H1 (cell line): Measurements from ENCODE around the gene DGKZ. TPM values are rescaled to one million over a fixed set of nuclear protein-coding genes. Genes with fewer than 3 reads are reported as not detected.

ENCODE experiments used
- CTCF ChIA-PET: fragments of 300-600 bp; sonication (Branson Sonifier 250); formaldehyde crosslinking; loops from one replicate; lab custom pipeline; 2021; ENCODE audit not compliant: partially characterized antibody; lab: Charles Lee
- POLR2A ChIA-PET: fragments of 300-600 bp; sonication (Branson Sonifier 250); formaldehyde crosslinking; loops from one replicate; lab custom pipeline; 2021; ENCODE audit warnings: inconsistent platforms; ENCODE audit not compliant: partially characterized antibody; lab: Charles Lee
- DNase-seq, 2 experiments: peaks; one replicate each; pipeline versions ENCODE4 v3.0.0 to v3.0.0-alpha.2; 2010 to 2022; ENCODE audit warnings: low spot score in 2 of 2, low read depth in 1 of 2, mixed read lengths in 1 of 2
- FAIRE-seq: peaks from 2 replicates; lab custom pipeline; 2011; peaks lifted over from hg19 to GRCh38; lab: Jason Lieb, UNC
- H2AFZ ChIP-seq: 2 replicates; pipeline ENCODE4 v1.8.1; 2012; ENCODE audit warnings: low read length, inconsistent platforms
- H2AK5ac ChIP-seq: 2 replicates; pipeline ENCODE4 v1.6.1; 2013; ENCODE audit warnings: low read depth, low read length
- H2BK120ac ChIP-seq: replicated peaks from 2 replicates; pipeline ENCODE3; 2013; ENCODE audit warnings: low read depth, low read length, inconsistent platforms
- H2BK12ac ChIP-seq: 2 replicates; pipeline ENCODE4 v1.6.1; 2013; ENCODE audit warnings: low read depth, low read length
- H2BK15ac ChIP-seq: 2 replicates; pipeline ENCODE4 v1.6.1; 2013; ENCODE audit warnings: low read length
- H2BK20ac ChIP-seq: 2 replicates; pipeline ENCODE4 v1.6.1; 2013; ENCODE audit warnings: low read length
- H2BK5ac ChIP-seq: 2 replicates; pipeline ENCODE4 v1.6.1; 2013; ENCODE audit warnings: low read depth, low read length
- H3K14ac ChIP-seq: 2 replicates; pipeline ENCODE4 v1.6.1; 2013; ENCODE audit warnings: inconsistent platforms; ENCODE audit not compliant: insufficient read length
- H3K18ac ChIP-seq: 2 replicates; pipeline ENCODE4 v1.6.1; 2013; ENCODE audit warnings: low read length; ENCODE audit errors: extremely low read depth
- H3K23ac ChIP-seq: 2 replicates; pipeline ENCODE4 v1.6.1; 2013; ENCODE audit warnings: inconsistent platforms; ENCODE audit not compliant: insufficient read length
- H3K23me2 ChIP-seq: 2 replicates; pipeline ENCODE4 v1.6.1; 2013; ENCODE audit warnings: low read depth, low read length
- H3K27ac ChIP-seq: 2 replicates; pipeline ENCODE4 v1.6.1; 2011; ENCODE audit warnings: low read depth, low read length, inconsistent platforms
- H3K27me3 ChIP-seq, 4 experiments: replicated peaks in 1 of 4; 1 replicate in 1 of 4; 2 replicates in 3 of 4; pipeline versions ENCODE4 v1.6.1 to v1.8.1; 2011 to 2013; ENCODE audit warnings: low read length in 3 of 4, mild to moderate bottlenecking in 3 of 4, inconsistent platforms in 2 of 4, mixed read lengths in 2 of 4, moderate library complexity in 1 of 4; ENCODE audit not compliant: control insufficient read depth in 3 of 4, insufficient read depth in 3 of 4; ENCODE audit errors: extremely low read depth in 1 of 4
- H3K36me3 ChIP-seq, 4 experiments: 2 replicates each; pipeline versions ENCODE4 v1.6.1 to v1.8.1; 2011 to 2013; ENCODE audit warnings: mild to moderate bottlenecking in 4 of 4, low read length in 3 of 4, moderate library complexity in 2 of 4, control low read depth in 1 of 4, inconsistent platforms in 1 of 4; ENCODE audit not compliant: insufficient read depth in 4 of 4, control insufficient read depth in 2 of 4
- H3K4ac ChIP-seq: replicated peaks from 2 replicates; pipeline ENCODE3; 2013; ENCODE audit warnings: low read length, low read depth, mixed read lengths, inconsistent platforms; ENCODE audit not compliant: insufficient read length
- H3K4me1 ChIP-seq, 4 experiments: replicated peaks in 1 of 4; 1 replicate in 1 of 4; 2 replicates in 3 of 4; pipeline versions ENCODE4 v1.6.1 to v1.8.1; 2011 to 2013; ENCODE audit warnings: low read length in 3 of 4, inconsistent platforms in 2 of 4, mixed read lengths in 1 of 4; ENCODE audit not compliant: insufficient read depth in 4 of 4, control insufficient read depth in 3 of 4
- H3K4me2 ChIP-seq, 2 experiments: 2 replicates each; pipeline versions ENCODE4 v1.6.1 to v1.8.1; 2011 to 2013; ENCODE audit warnings: low read depth in 2 of 2, low read length in 2 of 2, control low read depth in 1 of 2, inconsistent platforms in 1 of 2, mild to moderate bottlenecking in 1 of 2; ENCODE audit not compliant: insufficient read depth in 1 of 2
- H3K4me3 ChIP-seq, 4 experiments: fragments of 200-600, 300-600 bp in 1 of 4; sonication (generic), shearing (Covaris generic), sonication (Bioruptor Twin) in 1 of 4; 2 replicates each; pipeline versions ENCODE4 v1.5.1 to v1.8.1; 2011 to 2016; ENCODE audit warnings: low read length in 4 of 4, low read depth in 3 of 4, control low read depth in 2 of 4, inconsistent platforms in 2 of 4, mild to moderate bottlenecking in 2 of 4, mixed read lengths in 1 of 4, moderate library complexity in 1 of 4; ENCODE audit not compliant: insufficient read depth in 2 of 4; ENCODE audit errors: extremely low read depth in 1 of 4
- H3K56ac ChIP-seq: replicated peaks from 2 replicates; pipeline ENCODE3; 2013; ENCODE audit warnings: low read depth, mild to moderate bottlenecking, mixed read lengths, low read length, inconsistent platforms; ENCODE audit not compliant: insufficient read length
- H3K79me1 ChIP-seq: 2 replicates; pipeline ENCODE4 v1.6.1; 2013; ENCODE audit warnings: low read depth, low read length, control low read depth
- H3K79me2 ChIP-seq, 2 experiments: 2 replicates each; pipeline versions ENCODE4 v1.6.1 to v1.8.1; 2012 to 2013; ENCODE audit warnings: low read length in 2 of 2, mild to moderate bottlenecking in 2 of 2, inconsistent platforms in 1 of 2; ENCODE audit not compliant: insufficient read depth in 2 of 2, control insufficient read depth in 1 of 2
- H3K9ac ChIP-seq, 4 experiments: replicated peaks in 1 of 4; 1 replicate in 1 of 4; 2 replicates in 3 of 4; pipeline versions ENCODE4 v1.6.1 to v1.8.1; 2011 to 2013; ENCODE audit warnings: low read depth in 3 of 4, low read length in 3 of 4, control low read depth in 2 of 4, mild to moderate bottlenecking in 2 of 4, moderate library complexity in 2 of 4, inconsistent platforms in 1 of 4; ENCODE audit errors: extremely low read depth in 1 of 4
- H3K9me3 ChIP-seq, 2 experiments: 2 replicates each; pipeline versions ENCODE4 v1.6.1 to v1.8.1; 2012 to 2013; ENCODE audit warnings: mild to moderate bottlenecking in 2 of 2, moderate library complexity in 2 of 2, control low read depth in 1 of 2, inconsistent platforms in 1 of 2, low read depth in 1 of 2, low read length in 1 of 2, mixed read lengths in 1 of 2; ENCODE audit not compliant: insufficient read depth in 2 of 2
- H4K20me1 ChIP-seq, 2 experiments: replicated peaks in 1 of 2; 2 replicates each; pipeline versions ENCODE3 to v1.8.1; 2011 to 2013; ENCODE audit warnings: inconsistent platforms in 2 of 2, low read length in 2 of 2, mild to moderate bottlenecking in 1 of 2; ENCODE audit not compliant: insufficient read depth in 2 of 2, control insufficient read depth in 1 of 2
- H4K5ac ChIP-seq: 2 replicates; pipeline ENCODE4 v1.6.1; 2013; ENCODE audit warnings: low read length, low read depth, mixed read lengths, inconsistent platforms; ENCODE audit not compliant: insufficient read length
- H4K8ac ChIP-seq: 2 replicates; pipeline ENCODE4 v1.8.0; 2013; ENCODE audit warnings: mild to moderate bottlenecking, moderate library complexity, low read length, inconsistent platforms; ENCODE audit not compliant: insufficient read depth; ENCODE audit errors: extremely low read depth
- H4K91ac ChIP-seq: replicated peaks from 2 replicates; pipeline ENCODE3; 2013; ENCODE audit warnings: low read length, mixed read lengths, inconsistent platforms; ENCODE audit not compliant: insufficient read length
- ATF2 ChIP-seq: IDR thresholded peaks from 2 replicates; pipeline ENCODE4 v1.6.1; 2012; ENCODE audit warnings: low read length, inconsistent platforms
- CREB1 ChIP-seq: IDR thresholded peaks from 2 replicates; pipeline ENCODE4 v1.6.1; 2012; ENCODE audit warnings: inconsistent platforms
- JUND ChIP-seq: IDR thresholded peaks from 2 replicates; pipeline ENCODE4 v1.6.1; 2011; ENCODE audit warnings: mild to moderate bottlenecking, improper control_type of control experiment, low read length
- NANOG ChIP-seq: IDR thresholded peaks from 2 replicates; pipeline ENCODE4 v1.6.1; 2011; ENCODE audit warnings: low read length, low read depth, mild to moderate bottlenecking, inconsistent platforms; ENCODE audit not compliant: insufficient read depth, poor library complexity, severe bottlenecking
- RAD21 ChIP-seq, 2 experiments: IDR thresholded peaks in 1 of 2; conservative IDR thresholded peaks in 1 of 2; 2 replicates each; pipeline ENCODE4 v1.6.1; 2011; ENCODE audit warnings: low read depth in 2 of 2, low read length in 2 of 2, improper control_type of control experiment in 1 of 2, inconsistent platforms in 1 of 2, mild to moderate bottlenecking in 1 of 2, moderate library complexity in 1 of 2
- SIN3A ChIP-seq, 2 experiments: IDR thresholded peaks in 1 of 2; conservative IDR thresholded peaks in 1 of 2; 2 replicates each; pipeline ENCODE4 v1.6.1; 2011 to 2012; ENCODE audit warnings: low read length in 2 of 2, improper control_type of control experiment in 1 of 2, low read depth in 1 of 2, mild to moderate bottlenecking in 1 of 2
- TAF7 ChIP-seq: optimal IDR thresholded peaks from 2 replicates; pipeline ENCODE3; 2011; ENCODE audit warnings: low read depth, mild to moderate bottlenecking, inconsistent platforms, low read length, moderate library complexity, borderline replicate concordance
- TBP ChIP-seq: IDR thresholded peaks from 2 replicates; pipeline ENCODE4 v1.6.1; 2011; ENCODE audit warnings: low read depth, low read length, improper control_type of control experiment
- TCF12 ChIP-seq: IDR thresholded peaks from 2 replicates; pipeline ENCODE4 v1.6.1; 2011; ENCODE audit warnings: low read depth, mild to moderate bottlenecking, low read length
- YY1 ChIP-seq: IDR thresholded peaks from 2 replicates; pipeline ENCODE4 v1.6.1; 2011; ENCODE audit warnings: low read depth, mild to moderate bottlenecking, low read length
- ZNF274 ChIP-seq: IDR thresholded peaks from 2 replicates; pipeline ENCODE4 v1.7.0; 2012; ENCODE audit warnings: low read length, borderline replicate concordance; ENCODE audit errors: extremely low read depth
- WGBS, 2 experiments: shearing (Covaris generic) in 1 of 2; methylation state at CpG; one replicate each; pipeline versions ENCODE4 v1.1.6 to v1.1.7; 2013 to 2015; ENCODE audit warnings: low lambda C conversion rate in 2 of 2, mixed read lengths in 2 of 2, inconsistent platforms in 1 of 2, low coverage in 1 of 2, missing lambda C conversion rate in 1 of 2; ENCODE audit not compliant: insufficient replicate concordance in 2 of 2, insufficient coverage in 1 of 2, insufficient read length in 1 of 2; ENCODE audit errors: extremely low coverage in 1 of 2, missing lambda C conversion rate in 1 of 2; 5-methylcytosine and 5-hydroxymethylcytosine counted together
- polyA plus RNA-seq, 7 experiments: library from polyadenylated mRNA; depleted of rRNA in 3 of 7; stranded (reverse) in 5 of 7; unstranded in 2 of 7; fragments of >200 nt in 5 of 7; fragments of 200-250 nt in 2 of 7; gene quantifications; 1 replicate in 5 of 7; 2 replicates in 1 of 7; 4 replicates in 1 of 7; pipeline versions ENCODE4 v1.2.1 to v1.2.3, GENCODE V29; 2011 to 2013; ENCODE audit warnings: missing spikeins in 2 of 7, mixed read lengths in 2 of 7
- total RNA-seq: library from RNA; stranded (reverse); fragmentation: NEBNext Ultra II Directional; extraction: Animal tissue kit (Norgen Biotek cat#: 25700); gene quantifications from 2 replicates; pipeline ENCODE4 v1.2.1, GENCODE V29; 2021
- TF ChIP-seq, protein P1 (sequence below): IDR thresholded peaks from 2 replicates; pipeline ENCODE4 v1.6.1; 2012; ENCODE audit warnings: inconsistent platforms

Gene DGKZ
- total and polyA plus RNA-seq, 2 of the 8 experiments (the other 6 are each of a cell fraction or from before 2014, with no cell fraction given), result 84.4 to 184 TPM

DNA sequence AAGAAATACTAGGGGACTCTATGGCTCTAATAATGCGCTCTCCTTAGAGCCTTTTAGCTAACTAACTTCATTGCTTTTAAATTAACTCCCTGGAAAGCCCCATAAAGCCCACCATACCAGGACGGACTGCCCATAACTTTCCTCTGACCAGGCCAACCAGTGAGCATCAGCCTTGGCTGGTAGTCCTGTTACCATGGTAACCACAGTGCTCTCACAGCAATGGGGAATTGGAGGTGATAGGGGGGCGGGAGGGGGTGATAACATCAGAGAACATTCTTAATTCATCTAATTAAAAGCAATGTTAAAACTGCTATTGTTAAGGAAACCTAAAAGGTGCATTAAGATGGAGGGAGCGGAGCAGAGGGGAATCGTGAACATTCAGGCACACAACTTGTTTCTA is 71.5 kb downstream of the DGKZ start:
- Histone ChIP-seq H3K56ac (no peak overlapping the region), H3K18ac (no peak overlapping the region), H3K27ac (no peak overlapping the region), H3K79me2 (no peaks in the 10 kb centered on the region), H3K14ac (no peak overlapping the region), H4K8ac (no peak overlapping the region; the same call in 1 of the 2 replicates), H2BK120ac (no peak overlapping the region), H2AFZ (no peak overlapping the region), H3K4me1 (0 out of 7 replicates have a peak, but pooled peaks cover 0 to 2% (median 0%) of the 10 kb centered on the region in 4 experiments), H2BK20ac (no peak overlapping the region), H3K36me3 (peaks cover 0 to 6% (median 1%) of the 10 kb centered on the region in 4 experiments; a peak in 5 of 8 replicates), H4K20me1 (peaks cover 0 to 5% of the 10 kb centered on the region in 2 experiments), H2BK5ac (no peak overlapping the region), H2BK12ac (no peak overlapping the region), H3K9ac (no peak overlapping the region), H2AK5ac (no peak overlapping the region), H3K4ac (no peak overlapping the region), H3K4me2 (no peak overlapping the region), H4K91ac (no peak overlapping the region), H3K27me3 (no peaks in the 10 kb centered on the region), H4K5ac (no peak overlapping the region), H3K23me2 (no peaks in the 10 kb centered on the region), H3K9me3 (no peaks in the 10 kb centered on the region), H3K4me3 (no peak overlapping the region), H2BK15ac (no peak overlapping the region), H3K79me1 (no peaks in the 10 kb centered on the region), H3K23ac (no peak overlapping the region)
- ChIA-PET POLR2A (interaction anchor here (1.0 kb wide), 1 partner anchor 31 kb away, joined by 3 read pairs; no protein-coding TSS in a partner anchor), CTCF (interaction anchor here (0.9 to 2.4 kb wide), 2 partner anchors 9 to 71 kb away, joined by 4 to 9 read pairs; no protein-coding TSS in a partner anchor)
- FAIRE-seq (no peak), DNase-seq (no peak)
- WGBS, 2 experiments, result 88% methylated on average over 5 of the region's 5 CpGs; no CpG with 5 or more reads in 1 of the 2 experiments
- TF ChIP-seq JUND (no peak), RAD21 (IDR thresholded peaks at IDR 0.05 in 1 of 2, conservative IDR thresholded peaks at IDR 0.05 in 1 of 2; ENCODE audit: low read depth in 2 of 2, low read length in 2 of 2) (no peak), TCF12 (no peak), ZNF274 (no peak), CREB1 (no peak), YY1 (no peak), TBP (no peak), SIN3A (conservative IDR thresholded peaks at IDR 0.05 in 1 of 2, IDR thresholded peaks at IDR 0.05 in 1 of 2; ENCODE audit: low read depth in 1 of 2, low read length in 2 of 2) (no peak), NANOG (no peak), ATF2 (no peak), TAF7 (no peak)
- TF ChIP-seq, protein P1, sequence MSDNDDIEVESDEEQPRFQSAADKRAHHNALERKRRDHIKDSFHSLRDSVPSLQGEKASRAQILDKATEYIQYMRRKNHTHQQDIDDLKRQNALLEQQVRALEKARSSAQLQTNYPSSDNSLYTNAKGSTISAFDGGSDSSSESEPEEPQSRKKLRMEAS, result no peak
